Measurements from ENCODE around the gene DHRS7. TPM values are rescaled to one million over a fixed set of nuclear protein-coding genes. Genes with fewer than 3 reads are reported as not detected.

Gene DHRS7
- total and polyA plus RNA-seq, 9 of the 15 experiments (the other 6 are each of a cell fraction or from before 2014, with no cell fraction given), result 10.2 to 20.1 (median 15.7) TPM

- no peaks in the 10 kb centered on the region for H3K9me1 ChIP-seq (ENCODE audit: control insufficient read depth, insufficient read depth, low read length)
- H2AFZ ChIP-seq (ENCODE audit: low read depth, low read length), result no peak overlapping the region
- ChIA-PET POLR2A (no interaction called here), CTCF (ENCODE audit: low intra/inter-chr PET ratio) (no interaction called here)
- WGBS (ENCODE audit: insufficient coverage, low coverage, missing lambda C conversion rate), result 55% methylated on average over 2 of the region's 2 CpGs
- DNase-seq (ENCODE audit: extremely low read depth in 1 of 4, low spot score in 3 of 4) (no peak), ATAC-seq (no peak), FAIRE-seq (no peak)
- intact Hi-C loops (cut with micrococcal nuclease), result no loop called here
- peaks cover 0 to 9% of the 10 kb centered on the region in 2 experiments; a peak in 2 of 5 replicates for H3K4me1 ChIP-seq (replicated peaks in 1 of 2; ENCODE audit: control insufficient read depth in 2 of 2, insufficient read depth in 2 of 2, low read length in 2 of 2)
- no peak overlapping the region for H3K4me2 ChIP-seq (ENCODE audit: insufficient read depth, low read length)
- H3K27me3 ChIP-seq (ENCODE audit: control insufficient read depth in 2 of 2, insufficient read depth in 2 of 2, low read length in 2 of 2), result no peaks in the 10 kb centered on the region
- no TSS peak for BruUV-seq (replicated peaks)
- no peak overlapping the region for H3K27ac ChIP-seq (ENCODE audit: extremely low read depth, low read depth, low read length)
- no peaks in the 10 kb centered on the region for H4K20me1 ChIP-seq (replicated peaks; ENCODE audit: control insufficient read depth, insufficient read depth, low read length)
- no peak overlapping the region for H3K9ac ChIP-seq (ENCODE audit: insufficient read depth in 1 of 2, low read depth in 2 of 2, low read length in 2 of 2)
- H3K4me3 ChIP-seq, result no peak overlapping the region
- H3K9me3 ChIP-seq (replicated peaks; ENCODE audit: control insufficient read depth, insufficient read depth, low read depth, low read length), result no peaks in the 10 kb centered on the region
- H3K79me2 ChIP-seq (ENCODE audit: control insufficient read depth, insufficient read depth, low read length), result peaks cover 5% of the 10 kb centered on the region
- no peaks in the 10 kb centered on the region for H3K36me3 ChIP-seq (ENCODE audit: control insufficient read depth, insufficient read depth, low read length)
- in situ Hi-C loops (cut with MboI), result loop anchor here (10.0 kb wide), 2 partner anchors 97 to 197 kb away; no protein-coding TSS in a partner anchor
- TF ChIP-seq RNF219 (CRISPR knock-in tag; IDR thresholded peaks at IDR 0.05), result no peak
- no peak for TF ChIP-seq KDM1A (IDR thresholded peaks at IDR 0.05)
- TF ChIP-seq ETV1 (tag; conservative IDR thresholded peaks at IDR 0.05; ENCODE audit: low read depth), result no peak
- TF ChIP-seq CBX3 (IDR thresholded peaks at IDR 0.05; ENCODE audit: borderline replicate concordance in 1 of 2, low read length in 2 of 2), result no peak
- TF ChIP-seq ZNF655 (CRISPR knock-in tag; IDR thresholded peaks at IDR 0.05), result no peak
- no peak for TF ChIP-seq XRCC4 (IDR thresholded peaks at IDR 0.05; ENCODE audit: extremely low read depth, insufficient read depth, insufficient read length)
- TF ChIP-seq TSC22D4 (tag; IDR thresholded peaks at IDR 0.05), result no peak
- TF ChIP-seq CXXC5 (CRISPR knock-in tag; IDR thresholded peaks at IDR 0.05), result no peak
- TF ChIP-seq KLF1 (tag; IDR thresholded peaks at IDR 0.05), result no peak
- TF ChIP-seq GTF2B (IDR thresholded peaks at IDR 0.05; ENCODE audit: extremely low read depth, insufficient read length), result no peak
- TF ChIP-seq ZBTB43 (CRISPR knock-in tag; IDR thresholded peaks at IDR 0.05), result no peak
Observed at GRCh38 chr14:60161196-60162107, 3.7 kb downstream of the DHRS7 start.
